Endodermal cell (in vitro differentiated cells): ENCODE measurements around the gene ACP7. TPM values are rescaled to one million over a fixed set of nuclear protein-coding genes. Genes with fewer than 3 reads are reported as not detected.

Source experiments
- DNase-seq: peaks from one replicate; pipeline ENCODE4 v3.0.0-alpha.2; 2017
- H3K27ac ChIP-seq: 2 replicates; pipeline ENCODE4 v1.5.1; 2013; ENCODE audit warnings: mild to moderate bottlenecking, low read depth, low read length, moderate library complexity
- H3K27me3 ChIP-seq: 2 replicates; pipeline ENCODE4 v1.6.1; 2013; ENCODE audit warnings: mild to moderate bottlenecking, low read length, moderate library complexity; ENCODE audit not compliant: insufficient read depth, control insufficient read depth, poor library complexity, severe bottlenecking
- H3K36me3 ChIP-seq: 2 replicates; pipeline ENCODE4 v1.7.0; 2013; ENCODE audit warnings: mild to moderate bottlenecking, low read length, moderate library complexity; ENCODE audit not compliant: control insufficient read depth, insufficient read depth
- H3K4me1 ChIP-seq: one replicate; pipeline ENCODE4 v1.7.0; 2013; ENCODE audit warnings: low read length; ENCODE audit not compliant: control insufficient read depth, insufficient read depth
- H3K4me3 ChIP-seq: 2 replicates; pipeline ENCODE4 v1.5.1; 2013; ENCODE audit warnings: mild to moderate bottlenecking, low read length, moderate library complexity
- H3K9ac ChIP-seq: 2 replicates; pipeline ENCODE4 v1.6.1; 2013; ENCODE audit warnings: mild to moderate bottlenecking, low read length, moderate library complexity; ENCODE audit not compliant: poor library complexity, severe bottlenecking; ENCODE audit errors: extremely low read depth
- H3K9me3 ChIP-seq: 2 replicates; pipeline ENCODE4 v1.6.1; 2013; ENCODE audit warnings: mild to moderate bottlenecking, low read length, moderate library complexity; ENCODE audit not compliant: control insufficient read depth
- H3K27ac Mint-ChIP-seq: 2 replicates; pipeline ENCODE4 v1.8.0; 2020; ENCODE audit warnings: mixed read lengths
- H3K27me3 Mint-ChIP-seq: 2 replicates; pipeline ENCODE4 v1.8.0; 2021; ENCODE audit warnings: mild to moderate bottlenecking, mixed read lengths; ENCODE audit not compliant: insufficient read depth
- H3K36me3 Mint-ChIP-seq: 2 replicates; pipeline ENCODE4 v1.8.0; 2020; ENCODE audit warnings: low read depth, mixed read lengths
- H3K4me1 Mint-ChIP-seq: 2 replicates; pipeline ENCODE4 v1.8.0; 2020; ENCODE audit warnings: mixed read lengths
- H3K4me3 Mint-ChIP-seq: 2 replicates; pipeline ENCODE4 v1.8.0; 2020; ENCODE audit warnings: mild to moderate bottlenecking, moderate library complexity, mixed read lengths
- H3K9me3 Mint-ChIP-seq: 2 replicates; pipeline ENCODE4 v1.8.0; 2020; ENCODE audit warnings: mild to moderate bottlenecking, mixed read lengths
- WGBS, 2 experiments: methylation state at CpG; one replicate each; pipeline versions ENCODE4 v1.1.5 to v1.1.7; 2013; ENCODE audit warnings: missing lambda C conversion rate in 2 of 2, mixed read lengths in 1 of 2; ENCODE audit not compliant: insufficient coverage in 1 of 2, insufficient read length in 1 of 2; 5-methylcytosine and 5-hydroxymethylcytosine counted together
- total RNA-seq, 2 donors: library from RNA; stranded (reverse); fragmentation: NEBNext Ultra II Directional in 1 of 2; extraction: Animal tissue kit (Norgen Biotek cat#: 25700) in 1 of 2; gene quantifications; 2 replicates in 1 of 2; 3 replicates in 1 of 2; pipeline ENCODE4 v1.2.1, GENCODE V29; 2021
- TF ChIP-seq, protein P1 (sequence below): fragments of 200-600 bp; sonication (generic); conservative IDR thresholded peaks from 2 replicates; pipeline ENCODE4 v1.5.0; 2021; ENCODE audit warnings: antibody characterized with exemption, mild to moderate bottlenecking

The ACP7 gene
- total RNA-seq, 2 donors from 2014 or later, result 0.29 TPM; not detected in 1

GRCh38 chr19:39125554-39126311 is 41.6 kb downstream of the ACP7 start, which contains the start of gene PAK4:
Gene PAK4, plus strand, starts transcription at chr19:39125786. Its CDS starts 43,768 bp downstream, at chr19:39169554.
- Histone ChIP-seq H3K4me3 (peak within 1 kb of the TSS; percentile 89), H3K36me3 (no peaks in the 10 kb centered on the region), H3K27ac (peak within 1 kb of the TSS; percentile 91), H3K9ac (peak within 1 kb of the TSS; percentile 67), H3K4me1 (no peaks in the 10 kb centered on the region), H3K27me3 (no peaks in the 10 kb centered on the region), H3K9me3 (no peaks in the 10 kb centered on the region)
- Mint-ChIP-seq H3K4me1 (peaks cover 21% of the 10 kb centered on the region), H3K36me3 (no peaks in the 10 kb centered on the region), H3K9me3 (no peaks in the 10 kb centered on the region), H3K27ac (peak within 1 kb of the TSS; percentile 95), H3K27me3 (peaks cover 6% of the 10 kb centered on the region), H3K4me3 (peak within 1 kb of the TSS; percentile 96)
- peak; percentile 99 for DNase-seq
- TF ChIP-seq, protein P1, sequence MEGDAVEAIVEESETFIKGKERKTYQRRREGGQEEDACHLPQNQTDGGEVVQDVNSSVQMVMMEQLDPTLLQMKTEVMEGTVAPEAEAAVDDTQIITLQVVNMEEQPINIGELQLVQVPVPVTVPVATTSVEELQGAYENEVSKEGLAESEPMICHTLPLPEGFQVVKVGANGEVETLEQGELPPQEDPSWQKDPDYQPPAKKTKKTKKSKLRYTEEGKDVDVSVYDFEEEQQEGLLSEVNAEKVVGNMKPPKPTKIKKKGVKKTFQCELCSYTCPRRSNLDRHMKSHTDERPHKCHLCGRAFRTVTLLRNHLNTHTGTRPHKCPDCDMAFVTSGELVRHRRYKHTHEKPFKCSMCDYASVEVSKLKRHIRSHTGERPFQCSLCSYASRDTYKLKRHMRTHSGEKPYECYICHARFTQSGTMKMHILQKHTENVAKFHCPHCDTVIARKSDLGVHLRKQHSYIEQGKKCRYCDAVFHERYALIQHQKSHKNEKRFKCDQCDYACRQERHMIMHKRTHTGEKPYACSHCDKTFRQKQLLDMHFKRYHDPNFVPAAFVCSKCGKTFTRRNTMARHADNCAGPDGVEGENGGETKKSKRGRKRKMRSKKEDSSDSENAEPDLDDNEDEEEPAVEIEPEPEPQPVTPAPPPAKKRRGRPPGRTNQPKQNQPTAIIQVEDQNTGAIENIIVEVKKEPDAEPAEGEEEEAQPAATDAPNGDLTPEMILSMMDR, result no peak
- WGBS, 2 experiments, result 0 to 1% methylated on average over 18 to 64 of the region's 64 CpGs

- peak; percentile 71 for DNase-seq
- 32 to 50% methylated on average over 15 to 22 of the region's 27 CpGs for WGBS, 2 experiments
Measured at GRCh38 chr19:39126312-39127187, 42.4 kb downstream of the ACP7 start.

More at GRCh38 chr19:39126312-39127187, 42.4 kb downstream of the ACP7 start:
- Mint-ChIP-seq H3K4me3 (peak overlapping the region; percentile 96), H3K36me3 (no peaks in the 10 kb centered on the region), H3K9me3 (no peaks in the 10 kb centered on the region), H3K27ac (peak overlapping the region; percentile 95), H3K4me1 (peaks cover 24% of the 10 kb centered on the region), H3K27me3 (peaks cover 3% of the 10 kb centered on the region)
- Histone ChIP-seq H3K4me1 (no peaks in the 10 kb centered on the region), H3K27me3 (no peaks in the 10 kb centered on the region), H3K36me3 (no peaks in the 10 kb centered on the region), H3K9ac (peak overlapping the region; percentile 67), H3K4me3 (peak overlapping the region; percentile 89), H3K27ac (no peak overlapping the region), H3K9me3 (no peaks in the 10 kb centered on the region)
- TF ChIP-seq, protein P1, result no peak
